HFF-Myc (cell line): ENCODE measurements around the gene FKBP1A.

Experiments used
- DNase-seq: peaks from one replicate; pipeline ENCODE4 v3.0.0-alpha.2; 2011; ENCODE audit warnings: low read depth; ENCODE audit errors: extremely low read depth
- H3K4me3 ChIP-seq: replicated peaks from 2 replicates; pipeline ENCODE4 v1.5.1; 2011; ENCODE audit warnings: low read depth, mild to moderate bottlenecking, control low read depth, low read length
- TF ChIP-seq, protein P1 (sequence below): IDR thresholded peaks from 2 replicates; pipeline ENCODE4 v1.5.1; 2012; ENCODE audit warnings: mild to moderate bottlenecking, low read depth, low read length, control low read depth; ENCODE audit errors: missing control alignments

The FKBP1A gene

DNA sequence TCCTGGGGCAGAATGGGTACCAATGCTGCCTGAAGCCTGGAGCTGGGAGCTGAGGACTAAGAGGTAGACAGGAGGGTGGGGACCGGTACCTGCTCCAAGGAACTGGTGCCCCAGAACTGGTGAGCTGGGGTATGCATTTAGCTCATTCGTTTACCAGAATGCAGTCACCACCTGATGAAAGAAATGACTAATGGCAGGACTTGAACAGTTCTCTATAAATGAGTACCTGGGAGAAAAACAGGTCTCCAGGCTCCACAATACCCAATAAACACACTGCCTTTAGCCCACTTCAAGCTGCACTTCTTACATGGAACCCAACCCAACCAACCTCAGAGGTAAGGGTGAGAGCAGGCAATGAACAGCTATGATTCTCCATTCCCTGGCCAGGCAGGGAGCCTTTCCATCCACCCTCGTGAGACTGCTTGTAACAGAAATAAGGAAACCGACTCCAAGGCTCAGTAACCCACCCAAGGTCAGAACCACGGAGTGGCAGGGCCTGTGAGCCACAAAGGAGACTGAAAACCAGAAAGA lies 15.4 kb downstream of the FKBP1A start:
- H3K4me3 ChIP-seq, result no peak overlapping the region
- DNase-seq, result no peak
- TF ChIP-seq, protein P1, sequence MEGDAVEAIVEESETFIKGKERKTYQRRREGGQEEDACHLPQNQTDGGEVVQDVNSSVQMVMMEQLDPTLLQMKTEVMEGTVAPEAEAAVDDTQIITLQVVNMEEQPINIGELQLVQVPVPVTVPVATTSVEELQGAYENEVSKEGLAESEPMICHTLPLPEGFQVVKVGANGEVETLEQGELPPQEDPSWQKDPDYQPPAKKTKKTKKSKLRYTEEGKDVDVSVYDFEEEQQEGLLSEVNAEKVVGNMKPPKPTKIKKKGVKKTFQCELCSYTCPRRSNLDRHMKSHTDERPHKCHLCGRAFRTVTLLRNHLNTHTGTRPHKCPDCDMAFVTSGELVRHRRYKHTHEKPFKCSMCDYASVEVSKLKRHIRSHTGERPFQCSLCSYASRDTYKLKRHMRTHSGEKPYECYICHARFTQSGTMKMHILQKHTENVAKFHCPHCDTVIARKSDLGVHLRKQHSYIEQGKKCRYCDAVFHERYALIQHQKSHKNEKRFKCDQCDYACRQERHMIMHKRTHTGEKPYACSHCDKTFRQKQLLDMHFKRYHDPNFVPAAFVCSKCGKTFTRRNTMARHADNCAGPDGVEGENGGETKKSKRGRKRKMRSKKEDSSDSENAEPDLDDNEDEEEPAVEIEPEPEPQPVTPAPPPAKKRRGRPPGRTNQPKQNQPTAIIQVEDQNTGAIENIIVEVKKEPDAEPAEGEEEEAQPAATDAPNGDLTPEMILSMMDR, result no peak

DNA sequence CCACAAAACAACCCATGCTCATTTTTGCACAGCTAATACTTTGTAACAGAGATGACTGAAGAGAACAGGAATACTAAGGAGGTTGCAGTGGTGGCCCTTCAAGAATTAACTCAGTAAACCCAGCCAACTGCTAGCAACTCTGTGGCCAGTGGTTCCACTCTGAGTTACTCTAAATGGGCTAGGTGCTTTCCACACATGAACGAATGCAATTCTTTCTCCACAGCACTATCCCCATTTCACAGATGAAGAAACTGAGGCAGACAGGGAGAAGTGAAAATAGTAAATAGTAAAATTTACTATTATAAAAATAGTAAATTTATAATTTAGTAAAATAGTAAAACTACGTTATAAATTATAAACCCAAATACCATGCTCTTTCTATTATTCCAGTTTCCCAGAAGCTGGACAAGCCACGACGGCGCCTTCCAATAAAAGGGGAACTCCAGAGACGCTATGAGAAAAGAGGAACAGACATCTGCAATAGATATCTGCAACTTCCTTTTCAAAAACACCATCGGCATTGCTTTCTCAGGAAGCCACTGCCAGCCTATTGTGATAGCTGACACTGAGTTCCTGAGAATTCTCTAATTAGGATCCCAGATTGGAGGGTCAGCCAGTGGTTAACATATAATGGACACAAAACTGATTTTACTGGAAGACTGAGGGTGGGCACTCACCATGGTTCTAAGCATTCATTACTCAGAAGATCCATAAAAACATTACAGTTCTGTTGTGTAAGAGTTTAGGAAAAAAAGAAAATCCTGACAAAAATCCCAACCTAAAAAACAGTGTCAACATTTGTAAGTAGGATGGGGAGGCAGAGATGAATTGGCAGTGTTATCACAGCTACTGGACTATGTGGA lies 16.2 kb downstream of the FKBP1A start:
- no peak overlapping the region for H3K4me3 ChIP-seq
- no peak for DNase-seq

DNA sequence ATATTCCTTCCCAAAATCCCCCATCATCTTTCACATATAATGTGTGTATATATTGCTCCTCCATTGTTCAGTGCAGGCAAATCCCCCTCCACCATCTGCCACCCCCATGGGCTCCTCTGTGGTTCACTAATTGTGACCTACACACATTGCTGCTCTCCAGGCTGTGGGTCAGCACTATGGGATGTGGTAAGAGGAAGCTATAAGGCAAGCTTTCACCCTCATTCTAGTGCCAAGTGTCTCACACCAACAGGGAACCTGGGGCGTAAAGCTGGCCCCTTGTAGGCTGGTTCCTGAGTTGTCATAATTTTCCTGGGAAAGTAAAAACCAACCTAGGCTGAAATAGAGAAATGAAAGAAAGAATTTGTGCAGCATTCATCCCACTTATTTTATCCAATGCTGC lies 16.8 kb downstream of the FKBP1A start:
- TF ChIP-seq, protein P1, result no peak
- DNase-seq, result no peak
- no peak overlapping the region for H3K4me3 ChIP-seq

More for the DNA sequence above, 16.2 kb downstream of the FKBP1A start:
- TF ChIP-seq, protein P1, result no peak

DNA sequence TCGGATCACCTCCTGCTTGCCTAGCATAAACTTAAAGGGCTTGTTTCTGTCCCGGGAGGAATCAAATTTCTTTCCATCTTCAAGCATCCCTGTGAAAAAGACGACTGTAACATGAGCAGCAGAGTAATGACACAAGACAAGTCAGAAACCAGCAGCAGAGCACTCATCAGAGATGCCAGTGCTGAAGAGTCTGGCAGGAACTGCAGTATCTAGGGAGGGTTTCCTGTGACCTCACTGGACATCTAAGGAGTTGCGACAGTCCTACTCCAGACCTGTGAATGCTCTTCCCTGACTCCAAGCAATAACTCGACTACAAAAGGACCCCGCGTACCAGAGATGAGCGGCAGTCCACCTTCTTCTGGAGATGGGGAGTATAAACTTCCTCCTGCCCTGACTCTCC lies 17.3 kb downstream of the FKBP1A start:
- no peak overlapping the region for H3K4me3 ChIP-seq
- no peak for DNase-seq
- TF ChIP-seq, protein P1, result no peak

DNA sequence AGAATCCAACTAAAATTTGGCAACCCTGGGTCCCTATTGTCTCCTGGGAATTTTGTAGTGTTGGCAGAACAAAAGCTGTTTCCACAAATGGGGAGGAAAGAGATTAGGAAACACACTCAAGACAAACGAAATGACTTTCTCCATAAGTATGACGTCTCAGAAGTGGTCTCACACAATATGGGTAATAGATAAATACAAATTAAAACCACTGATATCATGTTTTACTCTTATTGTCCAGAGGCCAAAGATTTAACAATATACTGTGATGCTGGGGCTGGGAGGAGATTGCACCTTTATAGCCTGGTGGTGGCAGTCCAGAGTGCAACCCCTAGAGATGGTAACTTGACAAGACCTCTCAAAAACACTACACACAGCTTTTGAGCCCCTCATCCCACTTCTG lies 18.6 kb downstream of the FKBP1A start:
- TF ChIP-seq, protein P1, result no peak
- DNase-seq, result no peak

DNA sequence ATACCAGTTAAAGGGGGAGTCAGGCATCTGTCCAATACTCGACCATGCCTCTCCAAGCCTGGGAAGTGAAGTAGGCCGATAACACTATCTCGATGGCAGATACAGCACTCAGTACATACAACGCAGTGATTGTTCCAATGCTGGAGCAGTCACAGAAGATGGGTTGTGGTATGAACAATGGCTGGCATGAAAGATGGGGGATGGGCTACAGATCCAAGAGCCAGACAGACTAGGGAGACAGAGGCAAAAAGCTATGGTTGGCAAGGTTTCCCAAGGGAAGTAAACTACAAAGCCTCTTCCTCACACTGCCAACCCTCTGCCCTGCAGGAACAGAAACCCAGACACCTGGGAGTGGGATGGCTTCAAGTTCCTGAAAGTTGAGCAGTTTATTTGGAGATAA lies 19.2 kb downstream of the FKBP1A start:
- no peak overlapping the region for H3K4me3 ChIP-seq
- TF ChIP-seq, protein P1, result no peak
- DNase-seq, result no peak

More for the DNA sequence above, 18.6 kb downstream of the FKBP1A start:
- no peak overlapping the region for H3K4me3 ChIP-seq
